K562 (cell line): ENCODE results near the gene TARS1. TPM values are rescaled to one million over a fixed set of nuclear protein-coding genes. Genes with fewer than 3 reads are reported as not detected.

Source experiments
- ATAC-seq: fragments of 200-7000 bp; cut with Tn5 transposase; 3 replicates; pipeline ENCODE4 v1.9.1; 2020; ENCODE audit warnings: moderate library complexity
- BruUV-seq: library from RNA; stranded (reverse); fragments of 400-500 nt; replicated peaks from 2 replicates; lab custom pipeline; 2021; lab: Mats Ljungman, UMichigan
- CTCF ChIA-PET: fragments of 300-600 bp; formaldehyde crosslinking; extraction: SDS; loops from one replicate; lab custom pipeline; 2021; ENCODE audit warnings: low intra/inter-chr PET ratio; lab: Yijun Ruan, JAX
- POLR2A ChIA-PET: fragments of 300-600, 350-650 bp; sonication (Branson Sonifier 250); formaldehyde crosslinking; extraction: SDS; loops from one replicate; lab custom pipeline; 2021; ENCODE audit warnings: antibody characterized with exemption, inconsistent platforms; lab: Yijun Ruan, JAX
- DNase-seq, 4 experiments: peaks; one replicate each; pipeline versions ENCODE4 v3.0.0 to v3.0.0-alpha.2; 2011 to 2018; ENCODE audit warnings: low spot score in 3 of 4, mixed read lengths in 3 of 4; ENCODE audit errors: extremely low read depth in 1 of 4
- FAIRE-seq: peaks from 2 replicates; lab custom pipeline; 2011; peaks lifted over from hg19 to GRCh38; lab: Jason Lieb, UNC
- H2AFZ ChIP-seq: 2 replicates; pipeline ENCODE4 v1.6.0; 2011; ENCODE audit warnings: low read depth, low read length, control low read depth, inconsistent platforms
- H3K27ac ChIP-seq: fragments of 200-600 bp; 3 replicates; pipeline ENCODE4 v1.8.0; 2011; ENCODE audit warnings: low read depth, mild to moderate bottlenecking, control low read depth, inconsistent platforms, low read length, moderate library complexity, mixed read lengths; ENCODE audit errors: extremely low read depth
- H3K27me3 ChIP-seq, 2 experiments: fragments of 300-600 bp in 1 of 2; 2 replicates in 1 of 2; 3 replicates in 1 of 2; pipeline versions ENCODE4 v1.6.0 to v1.8.0; 2011; ENCODE audit warnings: inconsistent platforms in 2 of 2, low read length in 2 of 2, mild to moderate bottlenecking in 1 of 2, mixed read lengths in 1 of 2, moderate library complexity in 1 of 2; ENCODE audit not compliant: control insufficient read depth in 2 of 2, insufficient read depth in 2 of 2
- H3K36me3 ChIP-seq: fragments of 300-600 bp; 3 replicates; pipeline ENCODE4 v1.8.0; 2011; ENCODE audit warnings: mild to moderate bottlenecking, low read length, inconsistent platforms; ENCODE audit not compliant: control insufficient read depth, insufficient read depth
- H3K4me1 ChIP-seq, 2 experiments: fragments of 200-600 bp in 1 of 2; replicated peaks in 1 of 2; 2 replicates in 1 of 2; 3 replicates in 1 of 2; pipeline versions ENCODE4 v1.5.1 to v1.8.0; 2011; ENCODE audit warnings: inconsistent platforms in 2 of 2, low read length in 2 of 2, mild to moderate bottlenecking in 1 of 2, mixed read lengths in 1 of 2, moderate library complexity in 1 of 2; ENCODE audit not compliant: control insufficient read depth in 2 of 2, insufficient read depth in 2 of 2
- H3K4me2 ChIP-seq: 2 replicates; pipeline ENCODE4 v1.6.1; 2011; ENCODE audit warnings: low read length, control low read depth, inconsistent platforms, mixed read lengths; ENCODE audit not compliant: insufficient read depth
- H3K4me3 ChIP-seq: fragments of 200-600 bp; sonication (generic), shearing (Covaris generic); 2 replicates; pipeline ENCODE4 v1.5.1; 2016; ENCODE audit warnings: control low read depth, inconsistent platforms
- H3K79me2 ChIP-seq: fragments of 200-600 bp; 3 replicates; pipeline ENCODE4 v1.8.0; 2011; ENCODE audit warnings: low read length, inconsistent platforms; ENCODE audit not compliant: control insufficient read depth, insufficient read depth
- H3K9ac ChIP-seq, 2 experiments: 2 replicates each; pipeline versions ENCODE4 v1.6.0 to v1.6.1; 2011; ENCODE audit warnings: low read depth in 2 of 2, low read length in 2 of 2, control low read depth in 1 of 2, inconsistent platforms in 1 of 2, mild to moderate bottlenecking in 1 of 2, mixed read lengths in 1 of 2; ENCODE audit not compliant: insufficient read depth in 1 of 2
- H3K9me1 ChIP-seq: one replicate; pipeline ENCODE4 v1.6.0; 2011; ENCODE audit warnings: inconsistent platforms, mild to moderate bottlenecking, low read length, moderate library complexity; ENCODE audit not compliant: control insufficient read depth, insufficient read depth
- H3K9me3 ChIP-seq: replicated peaks from 2 replicates; pipeline ENCODE4 v1.5.1; 2011; ENCODE audit warnings: low read depth, low read length, inconsistent platforms; ENCODE audit not compliant: control insufficient read depth, insufficient read depth
- H4K20me1 ChIP-seq: replicated peaks from 2 replicates; pipeline ENCODE4 v1.6.1; 2011; ENCODE audit warnings: low read length, inconsistent platforms, mixed read lengths; ENCODE audit not compliant: control insufficient read depth, insufficient read depth
- ARID2 ChIP-seq: fragments of 450-650 bp; IDR thresholded peaks from 2 replicates; pipeline ENCODE4 v1.6.1; 2017; ENCODE audit warnings: antibody characterized with exemption, mild to moderate bottlenecking
- CC2D1A ChIP-seq: fragments of 450-650 bp; IDR thresholded peaks from 2 replicates; pipeline ENCODE4 v1.6.1; 2017; ENCODE audit warnings: mild to moderate bottlenecking
- DPF2 ChIP-seq: fragments of 450-650 bp; IDR thresholded peaks from 2 replicates; pipeline ENCODE4 v1.6.1; 2016
- EP300 ChIP-seq: IDR thresholded peaks from 2 replicates; pipeline ENCODE4 v1.6.1; 2012; ENCODE audit warnings: low read length, improper control_type of control experiment
- GATAD2B ChIP-seq: fragments of 450-650 bp; IDR thresholded peaks from 2 replicates; pipeline ENCODE4 v1.6.1; 2017; ENCODE audit warnings: mild to moderate bottlenecking, borderline replicate concordance
- HDAC1 ChIP-seq, 2 experiments: fragments of 450-650 bp; IDR thresholded peaks; 2 replicates each; pipeline ENCODE4 v1.6.1; 2016 to 2017; ENCODE audit warnings: inconsistent platforms in 1 of 2, mild to moderate bottlenecking in 1 of 2, moderate library complexity in 1 of 2
- HDAC2 ChIP-seq: fragments of 450-650 bp; IDR thresholded peaks from 2 replicates; pipeline ENCODE4 v1.6.1; 2016; ENCODE audit warnings: mild to moderate bottlenecking
- HDAC3 ChIP-seq: fragments of 450-650 bp; IDR thresholded peaks from 2 replicates; pipeline ENCODE4 v1.6.1; 2018; ENCODE audit warnings: borderline replicate concordance, mild to moderate bottlenecking, moderate library complexity; ENCODE audit not compliant: partially characterized antibody
- JUN ChIP-seq, 2 experiments: sonication (generic) in 1 of 2; formaldehyde crosslinking in 1 of 2; IDR thresholded peaks; 2 replicates each; pipeline versions ENCODE4 v1.6.1 to v1.8.0; 2012 to 2022; ENCODE audit warnings: borderline replicate concordance in 2 of 2, mild to moderate bottlenecking in 2 of 2, improper control_type of control experiment in 1 of 2, low read depth in 1 of 2, low read length in 1 of 2, missing genetic modification reagents in 1 of 2
- KDM1A ChIP-seq, 2 experiments: fragments of 450-650 bp; IDR thresholded peaks; 2 replicates each; pipeline ENCODE4 v1.6.1; 2016; ENCODE audit warnings: mild to moderate bottlenecking in 2 of 2
- LEF1 ChIP-seq: fragments of 450-650 bp; IDR thresholded peaks from 2 replicates; pipeline ENCODE4 v1.6.1; 2016; ENCODE audit warnings: mild to moderate bottlenecking
- MEIS2 ChIP-seq: fragments of 450-650 bp; IDR thresholded peaks from 2 replicates; pipeline ENCODE4 v1.6.1; 2014; ENCODE audit warnings: mild to moderate bottlenecking; ENCODE audit not compliant: partially characterized antibody
- NFATC3 ChIP-seq: fragments of 450-650 bp; IDR thresholded peaks from 2 replicates; pipeline ENCODE4 v1.6.1; 2017; ENCODE audit warnings: mild to moderate bottlenecking
- TCF3 ChIP-seq: sonication (generic); formaldehyde crosslinking; IDR thresholded peaks from 2 replicates; pipeline ENCODE4 v1.4.0; 2020; ENCODE audit warnings: mild to moderate bottlenecking, missing genetic modification reagents
- TRIM24 ChIP-seq, 2 experiments: fragments of 450-650 bp; IDR thresholded peaks; 2 replicates each; pipeline ENCODE4 v1.6.1; 2016
- ZNF644 ChIP-seq: fragments of 200-800 bp; sonication (Bioruptor generic); IDR thresholded peaks from 2 replicates; pipeline ENCODE4 v1.6.1; 2016; ENCODE audit warnings: low read depth, missing genetic modification characterization, missing compliant biosample characterization
- WGBS: fragments of 100-300 bp; shearing (Covaris generic); methylation state at CpG from one replicate; pipeline ENCODE4 v1.1.6; 2016; ENCODE audit warnings: low coverage, mixed read lengths; ENCODE audit not compliant: insufficient coverage; ENCODE audit errors: missing lambda C conversion rate; 5-methylcytosine and 5-hydroxymethylcytosine counted together
- in situ Hi-C: fragments of 300-500 bp; cut with MboI; formaldehyde crosslinking; loops from 4 replicates; pipeline ENCODE4 v1.15.0; 2018; ENCODE audit warnings: inconsistent platforms, mixed read lengths
- intact Hi-C: fragments of 100-400 bp; cut with micrococcal nuclease; formaldehyde crosslinking; loops from 2 replicates; pipeline ENCODE4 v1.14.2; 2022
- polyA plus RNA-seq, 8 experiments: library from polyadenylated mRNA; depleted of rRNA in 4 of 8; stranded (reverse) in 5 of 8; unstranded in 3 of 8; fragments of >200 nt; fragmentation: Nextera tagmentation in 2 of 8; fragmentation: Illumina TruSeq in 1 of 8; extraction: Ambion mirVana in 2 of 8; extraction: Trizol in 1 of 8; gene quantifications; 2 replicates each; pipeline versions ENCODE4 v1.2.1 to v1.2.3, GENCODE V29; 2011 to 2014; ENCODE audit warnings: inconsistent platforms in 1 of 8, missing spikeins in 1 of 8
- total RNA-seq, 7 experiments: library from RNA; depleted of rRNA in 6 of 7; stranded (reverse); fragments of >200 nt in 6 of 7; fragmentation: Illumina TruSeq in 2 of 7; extraction: Trizol in 2 of 7; gene quantifications; 2 replicates each; pipeline versions ENCODE4 v1.2.1 to v1.2.3, GENCODE V29; 2011 to 2021; ENCODE audit warnings: low replicate concordance in 1 of 7
- TF ChIP-seq, protein P1 (sequence below): fragments of 250-450 bp; sonication (Bioruptor Pico); IDR thresholded peaks from 2 replicates; pipeline ENCODE4 v1.8.0; 2022; ENCODE audit warnings: inconsistent platforms
- TF ChIP-seq, protein P2 (sequence below): IDR thresholded peaks from 2 replicates; pipeline ENCODE4 v1.6.1; 2012; ENCODE audit warnings: low read depth, low read length, improper control_type of control experiment, borderline replicate concordance
- TF ChIP-seq, protein P3 (sequence below): fragments of 450-650 bp; IDR thresholded peaks from 2 replicates; pipeline ENCODE4 v1.6.1; 2016

The TARS1 gene
- total and polyA plus RNA-seq, 9 of the 15 experiments (the other 6 are each of a cell fraction or from before 2014, with no cell fraction given) = 263 to 518 (median 439) TPM

DNA sequence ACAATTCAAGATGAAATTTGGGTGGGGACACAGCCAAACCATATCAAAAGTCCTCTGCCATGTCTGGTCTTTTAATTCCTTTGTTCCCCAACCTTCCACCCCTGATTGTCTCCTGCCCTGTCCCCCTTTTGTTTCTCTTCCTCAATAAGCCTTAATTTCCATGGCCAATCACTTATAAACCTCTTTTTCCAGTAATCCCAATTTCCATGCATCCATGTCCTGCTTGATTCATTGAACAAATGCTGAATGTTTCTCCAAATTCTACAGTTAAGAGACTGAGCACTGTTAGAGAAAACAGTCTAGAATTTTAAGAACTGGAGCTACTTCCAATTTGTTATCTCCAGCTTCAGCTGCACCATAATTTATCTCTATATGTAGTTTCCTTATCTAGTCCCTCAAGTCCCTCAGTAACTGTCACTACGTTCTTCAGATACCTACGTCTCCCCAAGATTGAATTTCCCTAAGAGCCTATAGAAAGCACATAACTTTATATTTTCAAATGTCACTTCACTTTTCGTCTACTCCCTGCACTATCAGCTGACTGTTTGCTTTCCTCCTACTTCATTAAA lies 34.2 kb downstream of the TARS1 start:
- Histone ChIP-seq H3K9me3 (peaks cover 6% of the 10 kb centered on the region), H2AFZ (no peak overlapping the region), H4K20me1 (no peaks in the 10 kb centered on the region), H3K4me3 (no peak overlapping the region), H3K9ac (no peak overlapping the region), H3K79me2 (no peaks in the 10 kb centered on the region), H3K36me3 (peaks cover 78% of the 10 kb centered on the region), H3K27me3 (no peaks in the 10 kb centered on the region), H3K9me1 (no peaks in the 10 kb centered on the region), H3K4me2 (peak overlapping the region; percentile 19; the same call in 1 of the 2 replicates), H3K4me1 (peaks cover 0 to 19% of the 10 kb centered on the region in 2 experiments; a peak in 2 of 5 replicates), H3K27ac (peak overlapping the region; percentile 52; the same call in 2 of the 3 replicates)
- POLR2A ChIA-PET = interaction anchor here (0.8 to 1.2 kb wide), 2 partner anchors 16 to 65 kb away, joined by 3 to 4 read pairs; no protein-coding TSS in a partner anchor
- FAIRE-seq (no peak), ATAC-seq (peak; percentile 44), DNase-seq (peak in 2 of 4 experiments; percentile 53 to 59)
- intact Hi-C loops = loop anchor here (2.0 kb wide), 1 partner anchor 34 kb away; the partner anchor contains the start of gene TARS1
- in situ Hi-C loops = loop anchor here (25.0 kb wide), 2 partner anchors 712 to 1437 kb away; partner anchors contain the start of genes BRIX1 and RAD1
- CTCF ChIA-PET = no interaction called here
- no TSS peak for BruUV-seq
- WGBS = 6% methylated on average over 3 of the region's 3 CpGs
- peak in 1 of 2 experiments; percentile 26; a peak in 1 of 4 replicates for TF ChIP-seq HDAC1 (IDR thresholded peaks at IDR 0.05)
- TF ChIP-seq HDAC2 = 0 out of 2 replicates have a peak, but pooled peaks have one; percentile 17
- peak; percentile 49; the same call in 1 of the 2 replicates for TF ChIP-seq CC2D1A
- peak in 1 of 2 experiments; percentile 35; a peak in 1 of 4 replicates for TF ChIP-seq KDM1A (IDR thresholded peaks at IDR 0.05)
- 0 out of 2 replicates have a peak, but pooled peaks have one; percentile 49 for TF ChIP-seq ZNF644
- 0 out of 2 replicates have a peak, but pooled peaks have one; percentile 45 for TF ChIP-seq JUN (IDR thresholded peaks at IDR 0.05; ENCODE audit: borderline replicate concordance, low read depth, low read length)
- no peak for TF ChIP-seq JUN (CRISPR knock-in tag; IDR thresholded peaks at IDR 0.05; ENCODE audit: borderline replicate concordance)
- TF ChIP-seq HDAC3 = peak; percentile 54
- TF ChIP-seq, protein P1, sequence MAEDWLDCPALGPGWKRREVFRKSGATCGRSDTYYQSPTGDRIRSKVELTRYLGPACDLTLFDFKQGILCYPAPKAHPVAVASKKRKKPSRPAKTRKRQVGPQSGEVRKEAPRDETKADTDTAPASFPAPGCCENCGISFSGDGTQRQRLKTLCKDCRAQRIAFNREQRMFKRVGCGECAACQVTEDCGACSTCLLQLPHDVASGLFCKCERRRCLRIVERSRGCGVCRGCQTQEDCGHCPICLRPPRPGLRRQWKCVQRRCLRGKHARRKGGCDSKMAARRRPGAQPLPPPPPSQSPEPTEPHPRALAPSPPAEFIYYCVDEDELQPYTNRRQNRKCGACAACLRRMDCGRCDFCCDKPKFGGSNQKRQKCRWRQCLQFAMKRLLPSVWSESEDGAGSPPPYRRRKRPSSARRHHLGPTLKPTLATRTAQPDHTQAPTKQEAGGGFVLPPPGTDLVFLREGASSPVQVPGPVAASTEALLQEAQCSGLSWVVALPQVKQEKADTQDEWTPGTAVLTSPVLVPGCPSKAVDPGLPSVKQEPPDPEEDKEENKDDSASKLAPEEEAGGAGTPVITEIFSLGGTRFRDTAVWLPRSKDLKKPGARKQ (CRISPR knock-in tag) = no peak
- peak; percentile 84 for TF ChIP-seq GATAD2B
- TF ChIP-seq, protein P2, sequence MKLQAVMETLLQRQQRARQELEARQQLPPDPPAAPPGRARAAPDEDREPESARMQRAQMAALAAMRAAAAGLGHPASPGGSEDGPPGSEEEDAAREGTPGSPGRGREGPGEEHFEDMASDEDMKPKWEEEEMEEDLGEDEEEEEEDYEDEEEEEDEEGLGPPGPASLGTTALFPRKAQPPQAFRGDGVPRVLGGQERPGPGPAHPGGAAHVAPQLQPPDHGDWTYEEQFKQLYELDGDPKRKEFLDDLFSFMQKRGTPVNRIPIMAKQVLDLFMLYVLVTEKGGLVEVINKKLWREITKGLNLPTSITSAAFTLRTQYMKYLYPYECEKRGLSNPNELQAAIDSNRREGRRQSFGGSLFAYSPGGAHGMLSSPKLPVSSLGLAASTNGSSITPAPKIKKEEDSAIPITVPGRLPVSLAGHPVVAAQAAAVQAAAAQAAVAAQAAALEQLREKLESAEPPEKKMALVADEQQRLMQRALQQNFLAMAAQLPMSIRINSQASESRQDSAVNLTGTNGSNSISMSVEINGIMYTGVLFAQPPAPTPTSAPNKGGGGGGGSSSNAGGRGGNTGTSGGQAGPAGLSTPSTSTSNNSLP = peak; percentile 63; the same call in 1 of the 2 replicates
- TF ChIP-seq TCF3 = peak; percentile 89
- peak; percentile 92 for TF ChIP-seq MEIS2
- TF ChIP-seq DPF2 = peak; percentile 88
- peak; percentile 87 for TF ChIP-seq EP300
- TF ChIP-seq TRIM24 (IDR thresholded peaks at IDR 0.05) = peak; percentile 73 to 88
- peak; percentile 78; the same call in 1 of the 2 replicates for TF ChIP-seq NFATC3
- TF ChIP-seq LEF1 = peak; percentile 48; the same call in 1 of the 2 replicates
- TF ChIP-seq ARID2 = peak; percentile 21; the same call in 1 of the 2 replicates
- TF ChIP-seq, protein P3, sequence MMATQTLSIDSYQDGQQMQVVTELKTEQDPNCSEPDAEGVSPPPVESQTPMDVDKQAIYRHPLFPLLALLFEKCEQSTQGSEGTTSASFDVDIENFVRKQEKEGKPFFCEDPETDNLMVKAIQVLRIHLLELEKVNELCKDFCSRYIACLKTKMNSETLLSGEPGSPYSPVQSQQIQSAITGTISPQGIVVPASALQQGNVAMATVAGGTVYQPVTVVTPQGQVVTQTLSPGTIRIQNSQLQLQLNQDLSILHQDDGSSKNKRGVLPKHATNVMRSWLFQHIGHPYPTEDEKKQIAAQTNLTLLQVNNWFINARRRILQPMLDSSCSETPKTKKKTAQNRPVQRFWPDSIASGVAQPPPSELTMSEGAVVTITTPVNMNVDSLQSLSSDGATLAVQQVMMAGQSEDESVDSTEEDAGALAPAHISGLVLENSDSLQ = peak; percentile 77
